K562 (cell line): ENCODE data around the gene BCAP31. TPM values are rescaled to one million over a fixed set of nuclear protein-coding genes. Genes with fewer than 3 reads are reported as not detected.

Experiments
- BHLHE40 ChIP-seq: IDR thresholded peaks from 2 replicates; pipeline ENCODE4 v1.6.1; 2011; ENCODE audit warnings: low read length, improper control_type of control experiment
- CHD4 ChIP-seq: fragments of 200-600 bp; sonication (generic); IDR thresholded peaks from 3 replicates; pipeline ENCODE4 v1.6.1; 2012; ENCODE audit warnings: low read depth, mild to moderate bottlenecking, mixed read lengths, low read length, inconsistent platforms; ENCODE audit not compliant: insufficient read depth, insufficient replicate concordance, poor library complexity, severe bottlenecking
- CTBP1 ChIP-seq: fragments of 450-650 bp; IDR thresholded peaks from 2 replicates; pipeline ENCODE4 v1.6.1; 2016; ENCODE audit warnings: borderline replicate concordance
- CXXC5 ChIP-seq: fragments of 250-450 bp; sonication (Bioruptor Pico); IDR thresholded peaks from 2 replicates; pipeline ENCODE4 v1.8.0; 2022; ENCODE audit warnings: inconsistent platforms, mild to moderate bottlenecking, moderate library complexity
- DPF2 ChIP-seq: fragments of 450-650 bp; IDR thresholded peaks from 2 replicates; pipeline ENCODE4 v1.6.1; 2016
- HDAC6 ChIP-seq: IDR thresholded peaks from 2 replicates; pipeline ENCODE4 v1.6.1; 2012; ENCODE audit warnings: low read depth, mild to moderate bottlenecking, control low read depth, inconsistent platforms, low read length, moderate library complexity
- JUND ChIP-seq, 2 experiments: IDR thresholded peaks; 2 replicates in 1 of 2; 3 replicates in 1 of 2; pipeline ENCODE4 v1.6.1; 2011; ENCODE audit warnings: borderline replicate concordance in 2 of 2, low read depth in 2 of 2, low read length in 2 of 2, improper control_type of control experiment in 1 of 2, missing biosample characterization in 1 of 2, missing genetic modification characterization in 1 of 2, missing genetic modification reagents in 1 of 2
- LEF1 ChIP-seq: fragments of 450-650 bp; IDR thresholded peaks from 2 replicates; pipeline ENCODE4 v1.6.1; 2016; ENCODE audit warnings: mild to moderate bottlenecking
- MECOM ChIP-seq: fragments of 250-450 bp; sonication (Bioruptor Pico); IDR thresholded peaks from 2 replicates; pipeline ENCODE4 v1.8.0; 2022; ENCODE audit warnings: inconsistent platforms
- MED1 ChIP-seq: sonication (generic); formaldehyde crosslinking; IDR thresholded peaks from 2 replicates; pipeline ENCODE4 v1.8.1; 2023; ENCODE audit warnings: missing genetic modification reagents, borderline replicate concordance
- NR3C1 ChIP-seq: sonication (generic); formaldehyde crosslinking; IDR thresholded peaks from 2 replicates; pipeline ENCODE4 v1.8.1; 2022; ENCODE audit warnings: missing genetic modification reagents
- OTX1 ChIP-seq: fragments of 450-650 bp; formaldehyde crosslinking; IDR thresholded peaks from 2 replicates; pipeline ENCODE4 v1.4.0; 2022; ENCODE audit warnings: mild to moderate bottlenecking
- RB1 ChIP-seq: fragments of 450-650 bp; IDR thresholded peaks from 2 replicates; pipeline ENCODE4 v1.6.1; 2017; ENCODE audit warnings: low read depth, mild to moderate bottlenecking
- RBM22 ChIP-seq: fragments of 200-400 bp; formaldehyde crosslinking; IDR thresholded peaks from 2 replicates; pipeline ENCODE4 v1.6.1; 2018; ENCODE audit warnings: low read length, low read depth; ENCODE audit not compliant: poor library complexity, severe bottlenecking
- SRF ChIP-seq, 2 experiments: fragments of 250-450, 450-650 bp in 1 of 2; sonication (Bioruptor Pico) in 1 of 2; sonication (generic) in 1 of 2; formaldehyde crosslinking; IDR thresholded peaks; 2 replicates each; pipeline versions ENCODE4 v1.5.0 to v1.5.1; 2020 to 2022; ENCODE audit warnings: mild to moderate bottlenecking in 1 of 2, missing genetic modification reagents in 1 of 2
- STAT5A ChIP-seq: IDR thresholded peaks from 2 replicates; pipeline ENCODE4 v1.6.1; 2012; ENCODE audit warnings: low read length, inconsistent platforms, borderline replicate concordance
- TAF1 ChIP-seq: IDR thresholded peaks from 2 replicates; pipeline ENCODE4 v1.6.1; 2011; ENCODE audit warnings: mild to moderate bottlenecking, low read length, moderate library complexity; ENCODE audit not compliant: insufficient read depth, control insufficient read depth, severe bottlenecking; ENCODE audit errors: extremely low read depth
- TOE1 ChIP-seq, 2 experiments: fragments of 450-650 bp in 1 of 2; sonication (generic) in 1 of 2; formaldehyde crosslinking in 1 of 2; IDR thresholded peaks; 2 replicates each; pipeline versions ENCODE4 v1.7.1 to v1.8.0; 2016 to 2022; ENCODE audit warnings: borderline replicate concordance in 2 of 2, mild to moderate bottlenecking in 2 of 2, antibody characterized with exemption in 1 of 2, inconsistent platforms in 1 of 2, low read depth in 1 of 2, missing genetic modification reagents in 1 of 2, moderate library complexity in 1 of 2
- ZNF263 ChIP-seq: sonication (generic); formaldehyde crosslinking; IDR thresholded peaks from 2 replicates; pipeline ENCODE4 v1.8.0; 2022; ENCODE audit warnings: mild to moderate bottlenecking, missing genetic modification reagents, borderline replicate concordance
- polyA plus RNA-seq, 8 experiments: library from polyadenylated mRNA; depleted of rRNA in 4 of 8; stranded (reverse) in 5 of 8; unstranded in 3 of 8; fragments of >200 nt; fragmentation: Nextera tagmentation in 2 of 8; fragmentation: Illumina TruSeq in 1 of 8; extraction: Ambion mirVana in 2 of 8; extraction: Trizol in 1 of 8; gene quantifications; 2 replicates each; pipeline versions ENCODE4 v1.2.1 to v1.2.3, GENCODE V29; 2011 to 2014; ENCODE audit warnings: inconsistent platforms in 1 of 8, missing spikeins in 1 of 8
- total RNA-seq, 7 experiments: library from RNA; depleted of rRNA in 6 of 7; stranded (reverse); fragments of >200 nt in 6 of 7; fragmentation: Illumina TruSeq in 2 of 7; extraction: Trizol in 2 of 7; gene quantifications; 2 replicates each; pipeline versions ENCODE4 v1.2.1 to v1.2.3, GENCODE V29; 2011 to 2021; ENCODE audit warnings: low replicate concordance in 1 of 7
- TF ChIP-seq, protein P1 (sequence below): sonication (generic); formaldehyde crosslinking; IDR thresholded peaks from 2 replicates; pipeline ENCODE4 v1.9.0; 2022; ENCODE audit warnings: mild to moderate bottlenecking, missing genetic modification reagents
- TF ChIP-seq, protein P2 (sequence below), 2 experiments: fragments of 200-800 bp in 1 of 2; sonication (Bioruptor generic) in 1 of 2; sonication (generic) in 1 of 2; formaldehyde crosslinking in 1 of 2; IDR thresholded peaks in 1 of 2; conservative IDR thresholded peaks in 1 of 2; 2 replicates each; pipeline versions ENCODE4 v1.5.0 to v1.6.1; 2016 to 2020; ENCODE audit warnings: missing compliant biosample characterization in 1 of 2, missing genetic modification characterization in 1 of 2, missing genetic modification reagents in 1 of 2
- TF ChIP-seq, protein P3 (sequence below): conservative IDR thresholded peaks from 2 replicates; pipeline ENCODE4 v1.6.1; 2011; ENCODE audit warnings: low read depth, mild to moderate bottlenecking, low read length; ENCODE audit not compliant: control insufficient read depth

The BCAP31 gene
- total and polyA plus RNA-seq, 9 of the 15 experiments (the other 6 are each of a cell fraction or from before 2014, with no cell fraction given) = 156 to 683 (median 188) TPM

DNA sequence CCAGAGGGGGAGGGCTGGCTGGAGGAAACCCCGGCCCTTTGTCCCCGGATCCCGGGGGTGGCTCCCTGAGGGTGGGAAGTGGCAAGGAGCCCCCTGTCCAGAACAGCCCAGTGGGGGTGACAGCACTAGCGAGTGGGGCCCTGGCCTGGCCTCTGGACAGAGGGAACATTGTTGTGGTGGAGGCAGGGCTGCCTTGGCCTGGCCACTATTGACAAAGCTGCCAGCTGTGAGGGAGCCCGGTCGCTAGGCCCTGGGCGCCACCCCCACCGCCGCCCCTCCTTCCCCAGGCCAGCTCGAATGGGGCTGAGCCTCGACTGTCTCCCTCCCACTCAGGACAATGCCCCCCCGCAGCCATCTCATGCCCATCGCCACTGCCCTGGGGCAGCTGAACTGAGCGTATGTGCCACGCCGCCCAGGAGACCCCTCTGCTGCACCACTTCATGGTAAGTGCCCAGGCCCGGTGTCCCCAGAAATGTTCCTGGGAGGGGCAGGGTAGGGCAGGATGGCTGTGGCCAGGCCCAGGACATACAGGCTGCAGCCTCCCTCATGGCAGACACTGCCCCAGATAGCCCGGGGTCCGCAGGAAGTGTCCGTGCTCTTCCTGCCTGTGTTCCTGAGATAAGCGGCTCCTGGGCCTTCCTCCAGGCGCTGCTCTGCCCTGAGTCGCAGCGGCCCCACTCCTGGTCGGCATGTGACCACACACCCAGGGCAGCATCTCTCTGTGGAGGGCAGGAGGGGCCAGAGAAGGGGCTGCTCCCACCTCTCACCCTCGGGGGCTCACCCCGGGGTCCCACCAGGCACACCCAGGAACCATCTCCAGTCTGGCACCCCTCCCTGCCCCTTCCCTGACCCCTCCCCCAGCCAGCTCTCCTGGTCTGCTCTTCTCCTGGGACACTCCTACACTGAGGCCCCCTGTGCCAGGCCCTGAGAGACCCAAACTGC lies 41.2 kb upstream of the BCAP31 start (continued):
- TF ChIP-seq CXXC5 (CRISPR knock-in tag) (peak; percentile 69), STAT5A (peak; percentile 71; the same call in 1 of the 2 replicates), ZNF263 (peak; percentile 53; the same call in 1 of the 2 replicates), RBM22 (no peak), MED1 (no peak), CTBP1 (peak; percentile 62; the same call in 1 of the 2 replicates), RB1 (peak; percentile 47), CHD4 (no peak), TOE1 (IDR thresholded peaks at IDR 0.05; ENCODE audit: borderline replicate concordance) (peak; percentile 55; the same call in 1 of the 2 replicates), TOE1 (CRISPR knock-in tag; IDR thresholded peaks at IDR 0.05; ENCODE audit: borderline replicate concordance, low read depth) (no peak), SRF (CRISPR knock-in tag; IDR thresholded peaks at IDR 0.05) (0 out of 4 replicates have a peak, but pooled peaks of 1 of the 2 experiments have one; percentile 4), MECOM (CRISPR knock-in tag) (peak; percentile 70), BHLHE40 (peak; percentile 90), JUND (IDR thresholded peaks at IDR 0.05; ENCODE audit: borderline replicate concordance, low read depth, low read length) (peak; percentile 45; the same call in 1 of the 2 replicates), JUND (tag; IDR thresholded peaks at IDR 0.05; ENCODE audit: borderline replicate concordance, low read depth, low read length) (no peak; the same call in 2 of the 3 replicates), TAF1 (peak; percentile 61), HDAC6 (no peak), OTX1 (no peak), DPF2 (peak; percentile 81), NR3C1 (no peak), LEF1 (peak; percentile 49; the same call in 1 of the 2 replicates)
- TF ChIP-seq, protein P1, sequence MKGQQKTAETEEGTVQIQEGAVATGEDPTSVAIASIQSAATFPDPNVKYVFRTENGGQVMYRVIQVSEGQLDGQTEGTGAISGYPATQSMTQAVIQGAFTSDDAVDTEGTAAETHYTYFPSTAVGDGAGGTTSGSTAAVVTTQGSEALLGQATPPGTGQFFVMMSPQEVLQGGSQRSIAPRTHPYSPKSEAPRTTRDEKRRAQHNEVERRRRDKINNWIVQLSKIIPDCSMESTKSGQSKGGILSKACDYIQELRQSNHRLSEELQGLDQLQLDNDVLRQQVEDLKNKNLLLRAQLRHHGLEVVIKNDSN (CRISPR knock-in tag) = peak; percentile 85
- TF ChIP-seq, protein P2, sequence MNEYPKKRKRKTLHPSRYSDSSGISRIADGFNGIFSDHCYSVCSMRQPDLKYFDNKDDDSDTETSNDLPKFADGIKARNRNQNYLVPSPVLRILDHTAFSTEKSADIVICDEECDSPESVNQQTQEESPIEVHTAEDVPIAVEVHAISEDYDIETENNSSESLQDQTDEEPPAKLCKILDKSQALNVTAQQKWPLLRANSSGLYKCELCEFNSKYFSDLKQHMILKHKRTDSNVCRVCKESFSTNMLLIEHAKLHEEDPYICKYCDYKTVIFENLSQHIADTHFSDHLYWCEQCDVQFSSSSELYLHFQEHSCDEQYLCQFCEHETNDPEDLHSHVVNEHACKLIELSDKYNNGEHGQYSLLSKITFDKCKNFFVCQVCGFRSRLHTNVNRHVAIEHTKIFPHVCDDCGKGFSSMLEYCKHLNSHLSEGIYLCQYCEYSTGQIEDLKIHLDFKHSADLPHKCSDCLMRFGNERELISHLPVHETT (CRISPR knock-in tag; conservative IDR thresholded peaks at IDR 0.05 in 1 of 2, IDR thresholded peaks at IDR 0.05 in 1 of 2) = peak in 1 of 2 experiments; percentile 53; a peak in 2 of 4 replicates
- TF ChIP-seq, protein P3, sequence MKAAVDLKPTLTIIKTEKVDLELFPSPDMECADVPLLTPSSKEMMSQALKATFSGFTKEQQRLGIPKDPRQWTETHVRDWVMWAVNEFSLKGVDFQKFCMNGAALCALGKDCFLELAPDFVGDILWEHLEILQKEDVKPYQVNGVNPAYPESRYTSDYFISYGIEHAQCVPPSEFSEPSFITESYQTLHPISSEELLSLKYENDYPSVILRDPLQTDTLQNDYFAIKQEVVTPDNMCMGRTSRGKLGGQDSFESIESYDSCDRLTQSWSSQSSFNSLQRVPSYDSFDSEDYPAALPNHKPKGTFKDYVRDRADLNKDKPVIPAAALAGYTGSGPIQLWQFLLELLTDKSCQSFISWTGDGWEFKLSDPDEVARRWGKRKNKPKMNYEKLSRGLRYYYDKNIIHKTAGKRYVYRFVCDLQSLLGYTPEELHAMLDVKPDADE = peak; percentile 81
